Activated B cell treated with CpG ODN at 0.5 μM for 24 hours (primary cell): ENCODE data around the gene EPB41L2. TPM values are rescaled to one million over a fixed set of nuclear protein-coding genes. Genes with fewer than 3 reads are reported as not detected.

Experiments used
- ATAC-seq: fragments of 200-7000 bp; cut with Tn5 transposase; one replicate; pipeline ENCODE4 v1.10.0; 2021; ENCODE audit warnings: low read depth, mild to moderate bottlenecking, moderate library complexity
- CTCF ChIA-PET: fragments of 350-600 bp; sonication (Branson Sonifier 250); formaldehyde crosslinking; loops from one replicate; lab custom pipeline; 2021; ENCODE audit warnings: antibody characterized with exemption; lab: Charles Lee
- POLR2A ChIA-PET: fragments of 350-600 bp; sonication (Branson Sonifier 250); formaldehyde crosslinking; loops from one replicate; lab custom pipeline; 2021; ENCODE audit warnings: antibody characterized with exemption; lab: Charles Lee
- DNase-seq: peaks from one replicate; pipeline ENCODE4 v3.0.0; 2022
- H3K27ac Mint-ChIP-seq: one replicate; pipeline ENCODE4 v1.8.0; 2020; ENCODE audit warnings: mixed read lengths
- H3K27me3 Mint-ChIP-seq: one replicate; pipeline ENCODE4 v1.8.0; 2021; ENCODE audit warnings: mixed read lengths
- H3K36me3 Mint-ChIP-seq: one replicate; pipeline ENCODE4 v1.8.0; 2021; ENCODE audit warnings: low read depth, mixed read lengths
- H3K4me1 Mint-ChIP-seq: one replicate; pipeline ENCODE4 v1.8.0; 2021; ENCODE audit warnings: mixed read lengths
- H3K4me3 Mint-ChIP-seq: one replicate; pipeline ENCODE4 v1.8.0; 2020; ENCODE audit warnings: mild to moderate bottlenecking, mixed read lengths
- H3K9me3 Mint-ChIP-seq: one replicate; pipeline ENCODE4 v1.8.0; 2020; ENCODE audit warnings: mixed read lengths
- CTCF ChIP-seq: fragments of 200-600 bp; IDR thresholded peaks from one replicate; pipeline ENCODE4 v1.8.0; 2022; ENCODE audit warnings: antibody characterized with exemption, mild to moderate bottlenecking
- intact Hi-C: fragments of 100-400 bp; cut with micrococcal nuclease; formaldehyde crosslinking; loops from one replicate; pipeline ENCODE4 v1.15.1; 2024
- total RNA-seq: library from RNA; stranded (reverse); gene quantifications from 2 replicates; pipeline ENCODE4 v1.2.3, GENCODE V29; 2022

The EPB41L2 gene
- total RNA-seq, 1 donor from 2014 or later = 62.8 TPM

- no peak for TF ChIP-seq CTCF
- ATAC-seq = no peak
- Mint-ChIP-seq H3K9me3 (peaks cover 6% of the 10 kb centered on the region), H3K4me3 (no peak overlapping the region), H3K36me3 (no peaks in the 10 kb centered on the region), H3K4me1 (no peaks in the 10 kb centered on the region), H3K27me3 (peaks cover 2% of the 10 kb centered on the region), H3K27ac (no peak overlapping the region)
- DNase-seq = no peak
- ChIA-PET POLR2A (no interaction called here), CTCF (no interaction called here)
- intact Hi-C loops = no loop called here
Observed at GRCh38 chr6:130797061-130797460, 266.0 kb downstream of the EPB41L2 start.

DNA sequence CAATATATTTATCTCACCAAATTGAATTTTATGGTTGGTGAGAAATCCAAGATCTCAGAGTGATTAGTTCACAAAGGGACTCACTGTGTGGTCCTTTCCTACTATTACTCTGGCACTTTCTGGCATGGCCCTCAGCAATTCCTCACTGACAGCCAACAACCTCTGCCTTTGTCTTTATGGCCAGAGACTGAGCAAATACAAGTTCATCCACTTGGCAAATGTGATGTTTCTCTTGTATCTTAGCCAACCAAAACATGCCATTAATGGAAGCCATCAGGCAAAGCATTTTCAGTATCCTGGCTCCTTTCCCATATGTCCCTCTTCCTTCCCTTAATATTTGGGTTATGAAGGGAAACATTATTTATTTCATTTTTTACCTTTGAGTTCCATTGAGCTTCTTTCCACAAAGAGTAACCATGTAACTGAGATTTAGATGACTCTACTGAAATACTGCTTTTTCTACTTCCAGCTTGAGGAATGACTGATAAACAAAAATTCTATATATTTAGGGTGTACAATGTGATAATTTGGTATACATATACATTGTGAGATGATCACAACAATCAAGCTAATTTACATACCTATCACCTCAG lies 266.6 kb downstream of the EPB41L2 start:
- Mint-ChIP-seq H3K27ac (no peak overlapping the region), H3K9me3 (peaks cover 6% of the 10 kb centered on the region), H3K36me3 (no peaks in the 10 kb centered on the region), H3K4me1 (no peaks in the 10 kb centered on the region), H3K4me3 (no peak overlapping the region), H3K27me3 (peaks cover 2% of the 10 kb centered on the region)
- CTCF ChIA-PET = no interaction called here
- intact Hi-C loops = no loop called here
- POLR2A ChIA-PET = no interaction called here
- no peak for TF ChIP-seq CTCF
- ATAC-seq (no peak), DNase-seq (no peak)

GRCh38 chr6:130794738-130795137 lies 268.3 kb downstream of the EPB41L2 start:
- CTCF ChIA-PET = no interaction called here
- no peak for TF ChIP-seq CTCF
- H3K4me1 Mint-ChIP-seq = no peaks in the 10 kb centered on the region
- H3K27me3 Mint-ChIP-seq = peaks cover 2% of the 10 kb centered on the region
- no peak for DNase-seq
- intact Hi-C loops = no loop called here
- no peak overlapping the region for H3K4me3 Mint-ChIP-seq
- H3K27ac Mint-ChIP-seq = no peak overlapping the region
- no peak for ATAC-seq
- POLR2A ChIA-PET = no interaction called here
- peaks cover 6% of the 10 kb centered on the region for H3K9me3 Mint-ChIP-seq
- H3K36me3 Mint-ChIP-seq = no peaks in the 10 kb centered on the region

DNA sequence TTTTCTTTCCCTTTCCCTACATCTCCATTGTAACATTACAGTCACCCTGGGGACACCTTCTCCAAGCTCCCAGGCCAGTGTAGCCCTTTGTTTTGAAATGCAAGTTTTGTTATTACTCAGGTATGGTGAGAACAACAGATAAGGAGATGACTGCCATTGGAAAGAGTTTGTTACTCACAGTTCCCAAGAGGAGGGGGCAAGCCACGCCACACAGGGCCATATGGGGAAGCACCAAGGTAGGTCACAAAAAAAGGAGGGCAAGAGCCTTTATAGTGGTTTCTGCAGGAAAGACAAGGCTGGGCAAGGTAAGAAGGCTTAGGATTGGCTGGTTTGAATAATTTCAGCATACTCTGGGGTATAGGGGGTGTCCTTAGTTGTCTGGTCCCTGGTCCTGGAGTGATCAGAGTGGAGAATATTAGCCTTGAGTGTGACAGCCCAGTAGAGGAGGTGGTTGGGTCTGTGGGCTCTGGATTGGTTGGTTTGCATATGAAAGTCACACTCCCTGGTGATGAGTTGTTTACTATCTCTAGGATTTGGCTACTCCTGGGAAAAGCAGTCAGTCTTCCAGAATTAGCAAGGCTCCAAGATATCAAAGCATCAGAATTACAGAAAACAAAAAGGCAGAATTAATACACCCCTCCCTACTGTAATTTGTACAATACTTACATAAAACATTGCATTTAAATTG lies 268.9 kb downstream of the EPB41L2 start:
- Mint-ChIP-seq H3K27me3 (peaks cover 2% of the 10 kb centered on the region), H3K4me3 (no peak overlapping the region), H3K4me1 (no peaks in the 10 kb centered on the region), H3K27ac (no peak overlapping the region), H3K36me3 (no peaks in the 10 kb centered on the region), H3K9me3 (peaks cover 4% of the 10 kb centered on the region)
- ATAC-seq (no peak), DNase-seq (no peak)
- ChIA-PET POLR2A (no interaction called here), CTCF (no interaction called here)
- TF ChIP-seq CTCF = no peak
- intact Hi-C loops = no loop called here

Other genes starting within 250 kb of the EPB41L2 start
- gene SMLR1, start 235.8 kb downstream of the EPB41L2 start, total RNA-seq = not detected in 2 replicates
- 4.1 TPM in 2 replicates for gene AKAP7, start 72.2 kb upstream of the EPB41L2 start, total RNA-seq